Mammary epithelial cell (primary cell): ENCODE measurements around the gene SPATA25.

Source experiments
- CTCF ChIP-seq, 2 donors: IDR thresholded peaks in 1 of 2; conservative IDR thresholded peaks in 1 of 2; 2 replicates each; pipeline ENCODE4 v1.5.1; 2011 to 2012; ENCODE audit warnings: inconsistent platforms in 2 of 2, low read length in 2 of 2, mild to moderate bottlenecking in 2 of 2, control low read depth in 1 of 2, low read depth in 1 of 2; ENCODE audit not compliant: insufficient read depth in 1 of 2; ENCODE audit errors: extremely low read depth in 1 of 2
- EZH2 ChIP-seq: IDR thresholded peaks from 2 replicates; pipeline ENCODE4 v1.6.1; 2012; ENCODE audit warnings: low read length, inconsistent platforms, borderline replicate concordance

- no peak for TF ChIP-seq CTCF (conservative IDR thresholded peaks at IDR 0.05 in 1 of 2, IDR thresholded peaks at IDR 0.05 in 1 of 2; ENCODE audit: extremely low read depth in 1 of 2, insufficient read depth in 1 of 2, low read depth in 1 of 2, low read length in 2 of 2)
- TF ChIP-seq EZH2 = no peak
Observed at GRCh38 chr20:45887346-45887715, at the start of gene SPATA25.
